NCI-H69 (cell line): ENCODE results near the gene C11orf58.
A peak's percentile ranks its signal among the peaks of the same experiment; 100 is the strongest.

Experiments
- DNase-seq: peaks from one replicate; lab custom pipeline; 2025; lab: John Stamatoyannopoulos, UW

Gene C11orf58

DNA sequence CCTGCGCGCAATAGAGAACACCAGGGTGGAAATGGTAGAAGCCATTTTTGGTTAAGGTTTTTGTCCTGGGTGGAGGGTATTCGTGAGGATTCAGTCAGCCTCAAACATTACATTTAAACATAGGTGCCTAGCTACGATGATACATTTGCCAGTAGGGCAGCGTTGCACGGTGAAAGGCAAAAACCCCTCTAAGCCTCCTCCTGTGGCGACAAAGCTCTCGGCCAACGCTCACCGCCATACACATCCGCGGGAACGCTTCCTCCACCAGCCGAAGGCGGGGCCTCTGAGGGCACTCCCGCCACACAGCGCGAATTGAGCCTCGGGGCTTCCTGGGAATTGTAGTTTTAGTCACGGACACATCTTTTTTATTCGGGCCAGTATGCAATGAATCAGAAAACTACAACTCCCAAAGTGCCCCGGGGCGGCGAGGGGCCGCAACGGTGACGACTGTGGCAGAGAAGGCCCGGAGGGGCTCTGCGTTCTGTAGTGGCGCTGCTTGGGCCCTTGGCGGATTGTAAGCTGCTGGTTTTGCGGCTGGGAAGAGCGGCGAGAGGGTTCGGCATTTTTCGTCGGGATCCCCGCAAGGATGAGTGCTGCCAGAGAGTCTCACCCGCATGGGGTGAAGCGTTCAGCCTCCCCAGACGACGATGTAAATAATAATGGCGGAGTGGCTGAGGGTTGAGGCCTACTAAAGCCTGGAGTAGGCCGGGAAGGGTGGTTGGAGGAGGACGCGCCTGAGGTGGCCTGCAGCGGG is at the start of gene C11orf58:
Gene C11orf58 (plus strand): TSS at position 455 of the 754 bp plus-strand sequence. CDS start 132 bp downstream, at position 587.
- DNase-seq: peak; percentile 99

- no peak for DNase-seq
Measured at GRCh38 chr11:16690086-16690485, 48.4 kb upstream of the C11orf58 start.

DNA sequence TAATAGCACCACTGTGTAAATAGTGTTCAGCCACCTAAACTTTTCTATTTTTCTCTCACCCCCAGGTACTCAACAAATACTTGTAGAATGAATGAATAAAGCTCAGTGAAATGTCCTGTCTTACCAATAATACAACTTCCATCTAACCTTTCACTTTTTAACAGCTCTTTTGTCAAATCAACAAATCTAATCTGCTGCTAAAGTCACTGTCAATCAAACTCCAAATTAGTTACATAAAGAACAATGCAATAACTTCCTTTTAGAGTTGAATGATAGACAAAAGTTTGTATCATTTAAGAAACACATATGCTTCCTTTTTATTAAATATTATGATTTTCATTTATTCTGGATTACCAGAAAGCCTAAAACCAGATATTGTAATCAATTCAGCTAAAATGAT is 34.7 kb upstream of the C11orf58 start:
- DNase-seq: no peak

GRCh38 chr11:16713594-16713993 is 24.9 kb upstream of the C11orf58 start:
- DNase-seq: no peak

DNA sequence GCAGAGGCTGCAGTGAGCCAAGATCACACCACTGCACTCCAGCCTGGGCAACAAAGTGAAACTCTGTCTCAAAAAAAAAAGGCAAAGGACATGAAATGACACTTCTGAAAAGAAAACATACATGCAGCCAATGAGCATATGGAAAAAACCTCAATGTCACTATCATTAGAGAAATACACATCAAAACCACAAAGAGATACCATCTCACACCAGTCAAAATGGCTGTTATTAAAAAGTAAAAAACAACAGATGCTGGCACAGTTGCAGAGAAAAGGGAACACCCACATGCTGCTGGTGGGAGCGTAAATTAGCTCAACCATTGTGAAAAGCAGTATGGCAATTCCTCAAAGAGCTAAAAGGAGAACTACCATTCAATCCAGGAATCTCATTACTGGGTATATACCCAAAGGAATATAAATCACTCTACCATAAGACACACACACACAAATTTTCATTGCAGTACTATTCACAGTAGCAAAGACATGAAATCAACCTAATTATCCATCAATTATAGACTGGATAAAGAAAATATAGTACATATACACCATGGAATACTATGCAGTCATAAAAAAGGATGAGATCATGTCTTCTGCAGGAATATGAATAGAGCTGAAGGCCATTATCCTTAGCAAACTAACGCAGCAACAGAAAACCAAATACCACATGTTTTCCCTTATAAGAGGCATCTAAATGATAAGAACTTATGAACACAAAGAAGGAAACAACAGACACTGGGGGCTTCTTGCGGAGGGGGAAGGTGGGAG is 15.7 kb upstream of the C11orf58 start:
- DNase-seq: no peak

DNA sequence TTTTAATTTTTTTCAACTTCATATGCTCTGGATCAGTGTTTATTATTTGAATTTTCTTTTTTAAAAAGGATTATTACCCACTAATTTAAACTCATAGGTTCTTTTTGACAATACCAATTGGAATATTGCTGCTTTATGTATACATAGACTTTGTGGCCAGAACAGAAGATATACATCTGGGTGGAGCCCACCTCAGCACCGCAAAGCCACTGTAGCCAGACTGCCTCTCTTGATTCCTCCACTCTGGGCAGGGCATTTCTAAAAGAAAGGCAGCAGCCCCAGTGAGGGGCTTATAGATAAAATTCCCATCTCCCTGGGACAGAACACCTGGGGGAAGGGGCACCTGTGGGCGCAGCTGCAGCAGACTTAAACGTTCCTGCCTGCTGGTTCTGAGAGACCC is 10.6 kb upstream of the C11orf58 start:
- no peak for DNase-seq

GRCh38 chr11:16737818-16738192 is 642 bp upstream of the C11orf58 start:
- DNase-seq: peak; percentile 72

GRCh38 chr11:16738947-16739815 is 734 bp downstream of the C11orf58 start:
- peak; percentile 54 for DNase-seq

- peak; percentile 49 for DNase-seq
Measured at GRCh38 chr11:16741473-16741872, 3.0 kb downstream of the C11orf58 start.

GRCh38 chr11:16743478-16743877 is 5.0 kb downstream of the C11orf58 start:
- no peak for DNase-seq

- no peak for DNase-seq
Measured at GRCh38 chr11:16744128-16744725, 5.8 kb downstream of the C11orf58 start.

- DNase-seq: no peak
Measured at GRCh38 chr11:16745950-16746605, 7.6 kb downstream of the C11orf58 start.

GRCh38 chr11:16749092-16749491 is 10.6 kb downstream of the C11orf58 start:
- no peak for DNase-seq

GRCh38 chr11:16749666-16750065 is 11.2 kb downstream of the C11orf58 start:
- no peak for DNase-seq

DNA sequence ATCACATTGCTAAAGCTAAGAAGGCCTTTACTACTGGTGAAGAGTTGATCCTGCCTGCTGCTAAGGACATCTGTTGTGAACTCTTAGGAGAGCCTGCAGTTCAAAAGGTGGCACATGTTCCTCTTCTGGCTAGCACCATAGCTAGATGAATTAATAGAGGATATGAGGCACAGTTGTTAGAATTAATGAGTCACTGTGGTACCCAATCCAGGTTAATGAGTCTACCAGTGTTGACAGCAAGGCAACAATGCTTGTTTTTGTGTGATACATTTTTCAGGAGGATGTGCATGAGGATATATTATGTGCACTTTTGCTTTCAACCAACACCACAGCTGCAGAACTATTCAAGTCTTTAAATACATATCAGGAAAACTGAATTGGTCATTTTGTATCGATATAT is 12.0 kb downstream of the C11orf58 start:
- no peak for DNase-seq

DNA sequence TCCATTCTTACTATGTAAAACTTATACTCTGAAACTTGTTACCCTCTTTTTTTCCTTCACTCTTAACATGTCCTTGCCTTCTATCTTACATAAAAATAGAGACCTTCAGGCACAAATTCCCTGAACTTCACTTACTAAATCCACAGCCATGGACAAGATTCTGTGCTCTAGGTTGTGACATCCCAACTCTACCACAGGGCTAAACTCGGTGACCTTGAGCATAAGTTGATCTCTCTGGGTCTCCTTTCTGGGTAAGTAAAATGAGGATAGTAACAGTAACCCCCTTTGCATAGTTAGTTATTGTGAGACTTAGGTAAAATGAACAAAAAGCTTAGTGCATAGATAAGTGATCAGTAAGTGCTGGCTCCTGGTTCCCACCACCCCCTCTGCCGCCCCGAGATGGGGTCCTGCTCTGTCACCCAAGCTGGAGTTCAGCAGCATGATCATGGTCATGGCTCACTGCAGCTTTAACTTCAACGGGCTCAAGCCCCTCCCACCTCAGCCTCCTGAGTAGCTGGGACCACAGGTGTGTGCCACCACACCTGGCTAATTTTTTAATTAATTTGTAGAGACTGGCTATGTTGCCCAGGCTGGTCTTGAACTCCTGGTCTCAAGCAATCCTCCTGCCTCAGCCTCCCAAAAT is 20.1 kb downstream of the C11orf58 start:
- no peak for DNase-seq

- no peak for DNase-seq
Measured at GRCh38 chr11:16759857-16760508, 21.5 kb downstream of the C11orf58 start.

GRCh38 chr11:16763746-16764145 is 25.3 kb downstream of the C11orf58 start:
- DNase-seq: no peak

GRCh38 chr11:16764888-16765287 is 26.4 kb downstream of the C11orf58 start:
- DNase-seq: no peak

- no peak for DNase-seq
Measured at GRCh38 chr11:16767137-16767536, 28.7 kb downstream of the C11orf58 start.
